ENCODE data around the gene BMS1.
"Not testable (repeated sequence)": the region's sequence is repeated elsewhere in the genome, so short reads cannot be mapped to it uniquely, and the experiment has no call there.

Gene BMS1

GRCh38 chr10:42785759-42786158, 3.2 kb downstream of the BMS1 start:
- no peak for DNase-seq (ENCODE audit: low read depth)

- DNase-seq (ENCODE audit: low read depth): no peak
Measured at GRCh38 chr10:42790835-42791234, 8.2 kb downstream of the BMS1 start.

- DNase-seq (ENCODE audit: low read depth): no peak
Measured at GRCh38 chr10:42795701-42796100, 13.1 kb downstream of the BMS1 start.

- DNase-seq (ENCODE audit: low read depth): no peak
Measured at GRCh38 chr10:42801135-42801534, 18.5 kb downstream of the BMS1 start.

GRCh38 chr10:42802876-42803275, 20.3 kb downstream of the BMS1 start:
- no peak for DNase-seq (ENCODE audit: low read depth)

GRCh38 chr10:42809676-42810075, 27.1 kb downstream of the BMS1 start:
- no peak for DNase-seq (ENCODE audit: low read depth)

- DNase-seq (ENCODE audit: low read depth): no peak
Measured at GRCh38 chr10:42812028-42812427, 29.4 kb downstream of the BMS1 start.

GRCh38 chr10:42813989-42814687, 31.5 kb downstream of the BMS1 start:
- not testable (repeated sequence) for DNase-seq (ENCODE audit: low read depth)

GRCh38 chr10:42816334-42816733, 33.7 kb downstream of the BMS1 start:
- DNase-seq (ENCODE audit: low read depth): not testable (repeated sequence)

- DNase-seq (ENCODE audit: low read depth): no peak
Measured at GRCh38 chr10:42816912-42817311, 34.3 kb downstream of the BMS1 start.

GRCh38 chr10:42817417-42817816, 34.8 kb downstream of the BMS1 start:
- not testable (repeated sequence) for DNase-seq (ENCODE audit: low read depth)

- DNase-seq (ENCODE audit: low read depth): not testable (repeated sequence)
Measured at GRCh38 chr10:42826759-42827158, 44.2 kb downstream of the BMS1 start.

- no peak for DNase-seq (ENCODE audit: low read depth)
Measured at GRCh38 chr10:42827201-42827600, 44.6 kb downstream of the BMS1 start.

- not testable (repeated sequence) for DNase-seq (ENCODE audit: low read depth)
Measured at GRCh38 chr10:42828391-42828790, 45.8 kb downstream of the BMS1 start.

GRCh38 chr10:42830237-42830636, 47.6 kb downstream of the BMS1 start:
- DNase-seq (ENCODE audit: low read depth): no peak

- DNase-seq (ENCODE audit: low read depth): no peak
Measured at GRCh38 chr10:42836096-42836495, 53.5 kb downstream of the BMS1 start.

GRCh38 chr10:42836771-42837468, 54.3 kb downstream of the BMS1 start:
- DNase-seq (ENCODE audit: low read depth): peak; percentile 1

- not testable (repeated sequence) for DNase-seq (ENCODE audit: low read depth)
Measured at GRCh38 chr10:42844810-42845209, 62.2 kb downstream of the BMS1 start.

- not testable (repeated sequence) for DNase-seq (ENCODE audit: low read depth)
Measured at GRCh38 chr10:42847261-42847660, 64.7 kb downstream of the BMS1 start.

GRCh38 chr10:42850931-42851330, 68.3 kb downstream of the BMS1 start:
- DNase-seq (ENCODE audit: low read depth): no peak

- DNase-seq (ENCODE audit: low read depth): no peak
Measured at GRCh38 chr10:42859256-42859655, 76.7 kb downstream of the BMS1 start.

- not testable (repeated sequence) for DNase-seq (ENCODE audit: low read depth)
Measured at GRCh38 chr10:42860016-42860415, 77.4 kb downstream of the BMS1 start.

- DNase-seq (ENCODE audit: low read depth): not testable (repeated sequence)
Measured at GRCh38 chr10:42862801-42863200, 80.2 kb downstream of the BMS1 start.

GRCh38 chr10:42864575-42864974, 82.0 kb downstream of the BMS1 start:
- no peak for DNase-seq (ENCODE audit: low read depth)

Measured in stromal cell of bone marrow (primary cell).